Prostate gland (tissue), 2 donors: ENCODE results near the gene MRPL23. TPM values are rescaled to one million over a fixed set of nuclear protein-coding genes. Genes with fewer than 3 reads are reported as not detected.

Source experiments
- DNase-seq: peaks from one replicate; pipeline ENCODE4 v3.0.0-alpha.2; 2019; ENCODE audit warnings: low spot score
- H3K27ac ChIP-seq, 2 donors: fragments of 200-600 bp; sonication (generic); 2 replicates each; pipeline ENCODE4 v1.5.1; 2017 to 2019
- H3K27me3 ChIP-seq: fragments of 200-600 bp; sonication (generic); replicated peaks from 2 replicates; pipeline ENCODE4 v1.5.1; 2019; ENCODE audit not compliant: insufficient read depth
- H3K36me3 ChIP-seq, 2 donors: fragments of 200-600 bp; sonication (generic); 1 replicate in 1 of 2; 2 replicates in 1 of 2; pipeline versions ENCODE4 v1.5.1 to v1.8.1; 2017 to 2019
- H3K4me1 ChIP-seq: fragments of 200-600 bp; sonication (generic); replicated peaks from 2 replicates; pipeline ENCODE4 v1.5.1; 2019
- H3K4me3 ChIP-seq, 2 donors: fragments of 200-600 bp; sonication (generic); 2 replicates each; pipeline ENCODE4 v1.5.1; 2017 to 2019
- H3K9me3 ChIP-seq: fragments of 200-600 bp; sonication (generic); 2 replicates; pipeline ENCODE4 v1.5.1; 2017
- CTCF ChIP-seq, 4 experiments: fragments of 200-600 bp in 2 of 4; fragments of 450-650 bp in 2 of 4; sonication (generic) in 2 of 4; IDR thresholded peaks; 1 replicate in 3 of 4; 2 replicates in 1 of 4; pipeline ENCODE4 v1.5.1; 2016 to 2019; ENCODE audit warnings: antibody characterized with exemption in 4 of 4, mild to moderate bottlenecking in 2 of 4, moderate library complexity in 2 of 4
- POLR2A ChIP-seq: fragments of 450-650 bp; IDR thresholded peaks from one replicate; pipeline ENCODE4 v1.6.1; 2016; ENCODE audit warnings: antibody characterized with exemption, mild to moderate bottlenecking
- POLR2AphosphoS5 ChIP-seq: sonication (generic); formaldehyde crosslinking; IDR thresholded peaks from one replicate; pipeline ENCODE4 v1.6.1; 2017; ENCODE audit warnings: antibody characterized with exemption
- WGBS: methylation state at CpG from one replicate; pipeline ENCODE4 v1.1.5; 2018; 5-methylcytosine and 5-hydroxymethylcytosine counted together
- intact Hi-C: fragments of 100-400 bp; cut with DNase I; formaldehyde crosslinking; loops from one replicate; pipeline ENCODE4 v1.14.2; 2022
- total RNA-seq, 2 donors: library from RNA; depleted of rRNA; stranded (reverse); fragments of >200 nt; gene quantifications; one replicate each; pipeline ENCODE4 v1.1.0, GENCODE V29; 2016

MRPL23 gene
- total RNA-seq, 2 donors from 2014 or later = 155 to 162 TPM

GRCh38 chr11:1966531-1966930 is 19.4 kb downstream of the MRPL23 start:
- Histone ChIP-seq H3K36me3 (no peaks in the 10 kb centered on the region), H3K9me3 (no peaks in the 10 kb centered on the region), H3K27ac (no peak overlapping the region), H3K4me1 (no peaks in the 10 kb centered on the region), H3K27me3 (no peaks in the 10 kb centered on the region), H3K4me3 (no peak overlapping the region)
- WGBS = no CpG with 5 or more reads among the region's 18 CpGs
- intact Hi-C loops = no loop called here
- no peak for DNase-seq
- TF ChIP-seq POLR2A = no peak
- no peak for TF ChIP-seq CTCF (IDR thresholded peaks at IDR 0.05)
- TF ChIP-seq POLR2AphosphoS5 = no peak

DNA sequence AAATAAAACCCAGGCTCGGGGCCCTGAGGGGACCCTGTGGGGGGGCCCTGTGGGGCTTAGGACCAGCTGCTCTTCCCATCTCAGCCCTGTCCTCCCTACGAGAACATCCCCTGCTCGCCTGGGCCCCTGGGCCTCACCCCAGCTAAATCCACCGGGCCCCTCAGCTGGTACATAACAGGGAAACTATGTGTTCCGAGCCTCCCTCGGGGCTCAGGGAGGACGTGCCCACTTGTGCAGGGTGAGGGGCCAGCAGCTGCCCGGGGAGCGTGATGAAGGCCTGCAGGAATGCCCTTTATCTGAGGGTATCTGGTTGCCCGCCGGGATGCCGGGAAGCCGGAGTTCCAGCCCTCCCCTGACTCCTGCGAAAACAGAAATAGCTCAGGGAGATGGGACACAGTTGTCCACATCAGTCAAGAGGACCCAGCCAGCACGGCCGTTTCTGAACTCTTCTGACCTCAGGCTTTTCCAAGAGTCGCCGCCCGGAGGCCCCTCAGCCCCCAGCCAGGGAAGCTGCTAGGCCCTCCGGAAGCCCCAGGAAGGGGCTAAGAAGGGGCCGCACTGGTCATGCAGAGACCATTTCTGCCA is 20.6 kb downstream of the MRPL23 start:
- intact Hi-C loops = no loop called here
- Histone ChIP-seq H3K4me3 (no peak overlapping the region), H3K4me1 (no peaks in the 10 kb centered on the region), H3K36me3 (no peaks in the 10 kb centered on the region), H3K9me3 (no peaks in the 10 kb centered on the region), H3K27ac (no peak overlapping the region), H3K27me3 (no peaks in the 10 kb centered on the region)
- no peak for TF ChIP-seq POLR2AphosphoS5
- no peak for TF ChIP-seq CTCF (IDR thresholded peaks at IDR 0.05)
- no peak for TF ChIP-seq POLR2A
- WGBS = no CpG with 5 or more reads among the region's 21 CpGs
- DNase-seq = no peak

- no peak for DNase-seq
- WGBS = no CpG with 5 or more reads among the region's 24 CpGs
- TF ChIP-seq POLR2AphosphoS5 (no peak), POLR2A (no peak), CTCF (IDR thresholded peaks at IDR 0.05) (no peak)
Observed at GRCh38 chr11:1968454-1969002, 21.4 kb downstream of the MRPL23 start.

GRCh38 chr11:1969035-1969434 is 21.9 kb downstream of the MRPL23 start:
- TF ChIP-seq CTCF (IDR thresholded peaks at IDR 0.05) = no peak
- TF ChIP-seq POLR2AphosphoS5 = no peak
- TF ChIP-seq POLR2A = no peak
- no peak for DNase-seq
- Histone ChIP-seq H3K27ac (no peak overlapping the region), H3K4me3 (no peak overlapping the region), H3K36me3 (no peaks in the 10 kb centered on the region), H3K9me3 (no peaks in the 10 kb centered on the region), H3K27me3 (no peaks in the 10 kb centered on the region), H3K4me1 (no peaks in the 10 kb centered on the region)
- no CpG with 5 or more reads among the region's 21 CpGs for WGBS
- intact Hi-C loops = no loop called here

More at GRCh38 chr11:1968454-1969002, 21.4 kb downstream of the MRPL23 start:
- Histone ChIP-seq H3K36me3 (no peaks in the 10 kb centered on the region), H3K27me3 (no peaks in the 10 kb centered on the region), H3K4me1 (no peaks in the 10 kb centered on the region), H3K4me3 (no peak overlapping the region), H3K9me3 (no peaks in the 10 kb centered on the region), H3K27ac (no peak overlapping the region)
- intact Hi-C loops = no loop called here

DNA sequence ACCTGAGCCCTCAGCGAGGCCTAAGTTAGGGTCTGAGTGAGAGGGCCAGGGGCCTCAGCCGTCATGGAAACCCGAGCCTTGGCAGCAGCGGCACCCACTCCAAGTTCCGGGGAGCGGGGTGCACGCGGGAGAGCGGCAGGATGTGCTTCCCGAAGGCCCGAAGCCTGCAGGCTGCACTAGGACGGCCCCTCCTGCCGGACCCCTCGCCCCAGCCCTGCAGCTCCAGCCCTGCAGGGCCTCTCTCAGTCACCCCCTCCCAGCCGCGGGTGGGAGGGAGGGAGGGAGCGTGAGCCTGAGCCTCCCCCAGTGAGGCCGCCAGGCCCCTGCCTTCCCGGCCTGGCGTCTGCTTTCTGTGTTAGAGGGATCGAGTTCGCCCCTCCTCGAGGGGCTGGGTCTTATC is 22.6 kb downstream of the MRPL23 start:
- Histone ChIP-seq H3K4me1 (no peaks in the 10 kb centered on the region), H3K36me3 (no peaks in the 10 kb centered on the region), H3K9me3 (no peaks in the 10 kb centered on the region), H3K27me3 (no peaks in the 10 kb centered on the region), H3K4me3 (no peak overlapping the region), H3K27ac (no peak overlapping the region)
- DNase-seq = no peak
- intact Hi-C loops = no loop called here
- TF ChIP-seq CTCF (IDR thresholded peaks at IDR 0.05) (no peak), POLR2AphosphoS5 (no peak), POLR2A (no peak)
- no CpG with 5 or more reads among the region's 23 CpGs for WGBS
